ENCODE data around the gene POU3F2.

The POU3F2 gene

GRCh38 chr6:98834060-98835031 is at the start of gene POU3F2:
TSS of gene POU3F2 (plus strand) at chr6:98834574. CDS start at chr6:98834874, 300 bp downstream.
- in situ Hi-C loops (cut with HindIII; ENCODE audit: low sequenced_read_pairs) = no loop called here

GRCh38 chr6:98787435-98787834 is 46.9 kb upstream of the POU3F2 start:
- in situ Hi-C loops (cut with HindIII; ENCODE audit: low sequenced_read_pairs) = no loop called here

- in situ Hi-C loops (cut with HindIII; ENCODE audit: low sequenced_read_pairs) = no loop called here
Observed at GRCh38 chr6:98787961-98788360, 46.4 kb upstream of the POU3F2 start.

- in situ Hi-C loops (cut with HindIII; ENCODE audit: low sequenced_read_pairs) = no loop called here
Observed at GRCh38 chr6:98794307-98794842, 40.0 kb upstream of the POU3F2 start.

- in situ Hi-C loops (cut with HindIII; ENCODE audit: low sequenced_read_pairs) = no loop called here
Observed at GRCh38 chr6:98797217-98797994, 37.0 kb upstream of the POU3F2 start.

- in situ Hi-C loops (cut with HindIII; ENCODE audit: low sequenced_read_pairs) = no loop called here
Observed at GRCh38 chr6:98800866-98801265, 33.5 kb upstream of the POU3F2 start.

GRCh38 chr6:98808541-98809210 is 25.7 kb upstream of the POU3F2 start:
- in situ Hi-C loops (cut with HindIII; ENCODE audit: low sequenced_read_pairs) = no loop called here

GRCh38 chr6:98812220-98812619 is 22.2 kb upstream of the POU3F2 start:
- in situ Hi-C loops (cut with HindIII; ENCODE audit: low sequenced_read_pairs) = no loop called here

GRCh38 chr6:98816799-98817198 is 17.6 kb upstream of the POU3F2 start:
- in situ Hi-C loops (cut with HindIII; ENCODE audit: low sequenced_read_pairs) = no loop called here

- in situ Hi-C loops (cut with HindIII; ENCODE audit: low sequenced_read_pairs) = no loop called here
Observed at GRCh38 chr6:98821756-98822405, 12.5 kb upstream of the POU3F2 start.

- in situ Hi-C loops (cut with HindIII; ENCODE audit: low sequenced_read_pairs) = no loop called here
Observed at GRCh38 chr6:98823428-98824161, 10.8 kb upstream of the POU3F2 start.

- in situ Hi-C loops (cut with HindIII; ENCODE audit: low sequenced_read_pairs) = no loop called here
Observed at GRCh38 chr6:98824162-98824901, 10.0 kb upstream of the POU3F2 start.

GRCh38 chr6:98824902-98825599 is 9.3 kb upstream of the POU3F2 start:
- in situ Hi-C loops (cut with HindIII; ENCODE audit: low sequenced_read_pairs) = no loop called here

GRCh38 chr6:98825600-98826230 is 8.7 kb upstream of the POU3F2 start:
- in situ Hi-C loops (cut with HindIII; ENCODE audit: low sequenced_read_pairs) = no loop called here

- in situ Hi-C loops (cut with HindIII; ENCODE audit: low sequenced_read_pairs) = no loop called here
Observed at GRCh38 chr6:98827295-98828159, 6.8 kb upstream of the POU3F2 start.

GRCh38 chr6:98828211-98828788 is 6.1 kb upstream of the POU3F2 start:
- in situ Hi-C loops (cut with HindIII; ENCODE audit: low sequenced_read_pairs) = no loop called here

- in situ Hi-C loops (cut with HindIII; ENCODE audit: low sequenced_read_pairs) = no loop called here
Observed at GRCh38 chr6:98828941-98829411, 5.4 kb upstream of the POU3F2 start.

Measured in endothelial cell of hepatic sinusoid (primary cell).